KMS-11 (cell line): Measurements from ENCODE around the gene ABLIM1.
A peak's percentile ranks its signal among the peaks of the same experiment; 100 is the strongest.

ENCODE experiments used
- H2AFZ ChIP-seq: fragments of 200-600 bp; sonication (generic); 2 replicates; pipeline ENCODE4 v1.6.1; 2016; ENCODE audit warnings: antibody characterized with exemption, mixed run types, low read depth
- H3K27ac ChIP-seq: fragments of 200-600 bp; sonication (generic); 2 replicates; pipeline ENCODE4 v1.6.1; 2016; ENCODE audit warnings: mild to moderate bottlenecking, mixed run types
- H3K27me3 ChIP-seq: fragments of 200-600 bp; sonication (generic); 2 replicates; pipeline ENCODE4 v1.6.1; 2017; ENCODE audit warnings: mild to moderate bottlenecking, low read depth, mixed run types, moderate library complexity; ENCODE audit not compliant: insufficient read depth
- H3K36me3 ChIP-seq: fragments of 200-600 bp; sonication (generic); 2 replicates; pipeline ENCODE4 v1.6.1; 2017; ENCODE audit warnings: mild to moderate bottlenecking, mixed run types; ENCODE audit not compliant: insufficient read depth
- H3K4me1 ChIP-seq: fragments of 200-600 bp; sonication (generic); 2 replicates; pipeline ENCODE4 v1.6.1; 2016; ENCODE audit warnings: mild to moderate bottlenecking, low read depth, mixed run types; ENCODE audit not compliant: poor library complexity, severe bottlenecking
- H3K4me2 ChIP-seq: fragments of 200-600 bp; sonication (generic); 2 replicates; pipeline ENCODE4 v1.7.0; 2016; ENCODE audit warnings: mild to moderate bottlenecking, mixed run types
- H3K4me3 ChIP-seq: fragments of 200-600 bp; sonication (generic); IDR thresholded peaks from 2 replicates; pipeline ENCODE4 v1.6.1; 2017; ENCODE audit warnings: low read depth, low read length, mixed read lengths; ENCODE audit not compliant: insufficient read depth
- H3K79me2 ChIP-seq: fragments of 200-600 bp; sonication (generic); 2 replicates; pipeline ENCODE4 v1.6.1; 2016; ENCODE audit warnings: low read depth, mixed run types; ENCODE audit not compliant: insufficient read depth
- H3K9ac ChIP-seq: fragments of 200-600 bp; sonication (generic); 2 replicates; pipeline ENCODE4 v1.6.1; 2016; ENCODE audit warnings: mild to moderate bottlenecking, mixed run types
- H4K20me1 ChIP-seq: fragments of 200-600 bp; sonication (generic); 2 replicates; pipeline ENCODE4 v1.6.1; 2016; ENCODE audit warnings: mild to moderate bottlenecking, mixed run types; ENCODE audit not compliant: insufficient read depth
- TF ChIP-seq, protein P1 (sequence below): fragments of 200-600 bp; sonication (generic); conservative IDR thresholded peaks from 2 replicates; pipeline ENCODE4 v1.6.1; 2017; ENCODE audit warnings: low read depth, mild to moderate bottlenecking, antibody characterized with exemption, low read length, moderate library complexity, mixed read lengths

The ABLIM1 gene

GRCh38 chr10:114489521-114490310, 168.4 kb downstream of the ABLIM1 start:
- Histone ChIP-seq H4K20me1 (no peaks in the 10 kb centered on the region), H3K4me1 (peaks cover 24% of the 10 kb centered on the region), H3K36me3 (no peaks in the 10 kb centered on the region), H3K27me3 (no peaks in the 10 kb centered on the region), H2AFZ (no peak overlapping the region), H3K9ac (no peak overlapping the region), H3K79me2 (peaks cover 6% of the 10 kb centered on the region; the same call in 1 of the 2 replicates), H3K4me3 (no peak overlapping the region), H3K4me2 (no peak overlapping the region), H3K27ac (no peak overlapping the region)
- TF ChIP-seq, protein P1, sequence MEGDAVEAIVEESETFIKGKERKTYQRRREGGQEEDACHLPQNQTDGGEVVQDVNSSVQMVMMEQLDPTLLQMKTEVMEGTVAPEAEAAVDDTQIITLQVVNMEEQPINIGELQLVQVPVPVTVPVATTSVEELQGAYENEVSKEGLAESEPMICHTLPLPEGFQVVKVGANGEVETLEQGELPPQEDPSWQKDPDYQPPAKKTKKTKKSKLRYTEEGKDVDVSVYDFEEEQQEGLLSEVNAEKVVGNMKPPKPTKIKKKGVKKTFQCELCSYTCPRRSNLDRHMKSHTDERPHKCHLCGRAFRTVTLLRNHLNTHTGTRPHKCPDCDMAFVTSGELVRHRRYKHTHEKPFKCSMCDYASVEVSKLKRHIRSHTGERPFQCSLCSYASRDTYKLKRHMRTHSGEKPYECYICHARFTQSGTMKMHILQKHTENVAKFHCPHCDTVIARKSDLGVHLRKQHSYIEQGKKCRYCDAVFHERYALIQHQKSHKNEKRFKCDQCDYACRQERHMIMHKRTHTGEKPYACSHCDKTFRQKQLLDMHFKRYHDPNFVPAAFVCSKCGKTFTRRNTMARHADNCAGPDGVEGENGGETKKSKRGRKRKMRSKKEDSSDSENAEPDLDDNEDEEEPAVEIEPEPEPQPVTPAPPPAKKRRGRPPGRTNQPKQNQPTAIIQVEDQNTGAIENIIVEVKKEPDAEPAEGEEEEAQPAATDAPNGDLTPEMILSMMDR = no peak

- Histone ChIP-seq H3K4me1 (peaks cover 23% of the 10 kb centered on the region), H3K27ac (peak overlapping the region; percentile 32; the same call in 1 of the 2 replicates), H3K4me2 (peak overlapping the region; percentile 16; the same call in 1 of the 2 replicates), H3K79me2 (no peaks in the 10 kb centered on the region), H3K36me3 (no peaks in the 10 kb centered on the region), H3K9ac (no peak overlapping the region), H2AFZ (no peak overlapping the region), H4K20me1 (no peaks in the 10 kb centered on the region), H3K4me3 (no peak overlapping the region), H3K27me3 (no peaks in the 10 kb centered on the region)
- TF ChIP-seq, protein P1 = no peak
Observed at GRCh38 chr10:114487815-114488536, 170.1 kb downstream of the ABLIM1 start.

DNA sequence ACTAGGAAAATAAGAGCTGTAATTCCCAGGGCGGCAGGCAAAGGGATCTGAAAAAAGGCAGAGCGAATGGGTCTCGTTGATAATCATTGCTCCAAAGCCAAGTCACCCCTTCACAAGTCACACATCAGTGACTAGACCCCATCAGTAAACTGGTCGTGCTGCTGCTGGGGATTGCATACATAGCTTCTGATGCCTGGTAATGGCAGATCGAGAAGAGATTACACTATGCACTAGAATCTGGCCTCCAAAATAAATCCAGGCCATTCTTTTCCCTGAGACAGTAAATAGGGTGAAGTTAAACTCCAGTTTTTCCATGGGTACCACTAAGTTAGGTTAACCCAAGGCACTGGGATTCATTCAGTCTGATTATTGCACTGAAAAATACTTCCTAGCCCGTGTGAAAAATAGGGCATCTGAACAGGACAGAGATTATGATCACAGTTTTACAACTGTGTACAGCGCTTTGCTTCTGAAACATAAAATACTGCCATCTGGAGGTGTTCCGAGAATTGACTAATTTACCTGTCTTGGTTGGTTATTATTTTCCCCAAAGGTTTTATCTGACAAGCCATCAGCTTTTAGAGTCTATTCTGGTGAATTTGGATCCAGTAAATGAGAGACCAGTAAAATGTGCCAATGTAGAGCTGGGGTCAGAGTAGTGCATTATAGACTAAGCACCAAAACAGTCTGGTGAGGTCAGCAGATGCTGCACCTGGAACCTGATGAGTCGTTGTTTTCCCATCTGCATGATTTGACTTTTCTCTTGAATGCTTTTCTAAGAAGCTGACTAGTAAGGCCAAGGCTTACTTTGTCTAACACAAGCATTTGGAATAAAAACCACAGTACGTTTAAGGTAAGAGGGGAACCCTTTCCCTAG, 170.9 kb downstream of the ABLIM1 start:
- H4K20me1 ChIP-seq = no peaks in the 10 kb centered on the region
- H3K4me1 ChIP-seq = peaks cover 17% of the 10 kb centered on the region
- no peaks in the 10 kb centered on the region for H3K36me3 ChIP-seq
- TF ChIP-seq, protein P1 = no peak
- H3K4me2 ChIP-seq = peak overlapping the region; percentile 16; the same call in 1 of the 2 replicates
- H3K27ac ChIP-seq = peak overlapping the region; percentile 32; the same call in 1 of the 2 replicates
- H3K79me2 ChIP-seq = no peaks in the 10 kb centered on the region
- no peak overlapping the region for H3K9ac ChIP-seq
- no peaks in the 10 kb centered on the region for H3K27me3 ChIP-seq
- H3K4me3 ChIP-seq = no peak overlapping the region
- no peak overlapping the region for H2AFZ ChIP-seq

- Histone ChIP-seq H3K4me3 (no peak overlapping the region), H3K27ac (no peak overlapping the region), H4K20me1 (no peaks in the 10 kb centered on the region), H3K4me2 (no peak overlapping the region), H3K79me2 (no peaks in the 10 kb centered on the region), H2AFZ (no peak overlapping the region), H3K4me1 (peaks cover 17% of the 10 kb centered on the region), H3K27me3 (no peaks in the 10 kb centered on the region), H3K9ac (no peak overlapping the region), H3K36me3 (no peaks in the 10 kb centered on the region)
- TF ChIP-seq, protein P1 = no peak
Observed at GRCh38 chr10:114485696-114486400, 172.2 kb downstream of the ABLIM1 start.
